ENCODE data around the gene ANKRD10.
A peak's percentile ranks its signal among the peaks of the same experiment; 100 is the strongest.

The ANKRD10 gene

GRCh38 chr13:110944968-110945927, 30.4 kb upstream of the ANKRD10 start:
- POLR2A ChIA-PET = no interaction called here
- Histone ChIP-seq H3K9me3 (ENCODE audit: control insufficient read depth, insufficient read depth, low read depth, low read length) (no peaks in the 10 kb centered on the region), H3K36me3 (ENCODE audit: control insufficient read depth in 2 of 2, insufficient read depth in 1 of 2, low read length in 2 of 2) (no peaks in the 10 kb centered on the region), H3K4me3 (ENCODE audit: low read depth, low read length) (no peak overlapping the region), H3K4me1 (ENCODE audit: control insufficient read depth, insufficient read depth, low read length) (no peaks in the 10 kb centered on the region), H3K27ac (ENCODE audit: extremely low read depth, low read depth, low read length) (no peak overlapping the region)
- CTCF ChIA-PET = interaction anchor here (0.6 to 2.2 kb wide), 8 partner anchors 42 to 528 kb away, joined by 3 to 11 read pairs (median 4); no protein-coding TSS in a partner anchor
- TF ChIP-seq GLI4 (tag by site-specific recombination; IDR thresholded peaks at IDR 0.05) (no peak), ZNF837 (tag by site-specific recombination; IDR thresholded peaks at IDR 0.05) (no peak), ZNF521 (tag by site-specific recombination; IDR thresholded peaks at IDR 0.05) (no peak)
- TF ChIP-seq, protein P1, sequence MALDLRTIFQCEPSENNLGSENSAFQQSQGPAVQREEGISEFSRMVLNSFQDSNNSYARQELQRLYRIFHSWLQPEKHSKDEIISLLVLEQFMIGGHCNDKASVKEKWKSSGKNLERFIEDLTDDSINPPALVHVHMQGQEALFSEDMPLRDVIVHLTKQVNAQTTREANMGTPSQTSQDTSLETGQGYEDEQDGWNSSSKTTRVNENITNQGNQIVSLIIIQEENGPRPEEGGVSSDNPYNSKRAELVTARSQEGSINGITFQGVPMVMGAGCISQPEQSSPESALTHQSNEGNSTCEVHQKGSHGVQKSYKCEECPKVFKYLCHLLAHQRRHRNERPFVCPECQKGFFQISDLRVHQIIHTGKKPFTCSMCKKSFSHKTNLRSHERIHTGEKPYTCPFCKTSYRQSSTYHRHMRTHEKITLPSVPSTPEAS (tag by site-specific recombination; IDR thresholded peaks at IDR 0.05) = peak; percentile 88

GRCh38 chr13:110944121-110944967, 29.5 kb upstream of the ANKRD10 start:
- ChIA-PET POLR2A (no interaction called here), CTCF (interaction anchor here (0.6 to 2.2 kb wide), 10 partner anchors 42 to 529 kb away, joined by 3 to 11 read pairs (median 3); no protein-coding TSS in a partner anchor)

DNA sequence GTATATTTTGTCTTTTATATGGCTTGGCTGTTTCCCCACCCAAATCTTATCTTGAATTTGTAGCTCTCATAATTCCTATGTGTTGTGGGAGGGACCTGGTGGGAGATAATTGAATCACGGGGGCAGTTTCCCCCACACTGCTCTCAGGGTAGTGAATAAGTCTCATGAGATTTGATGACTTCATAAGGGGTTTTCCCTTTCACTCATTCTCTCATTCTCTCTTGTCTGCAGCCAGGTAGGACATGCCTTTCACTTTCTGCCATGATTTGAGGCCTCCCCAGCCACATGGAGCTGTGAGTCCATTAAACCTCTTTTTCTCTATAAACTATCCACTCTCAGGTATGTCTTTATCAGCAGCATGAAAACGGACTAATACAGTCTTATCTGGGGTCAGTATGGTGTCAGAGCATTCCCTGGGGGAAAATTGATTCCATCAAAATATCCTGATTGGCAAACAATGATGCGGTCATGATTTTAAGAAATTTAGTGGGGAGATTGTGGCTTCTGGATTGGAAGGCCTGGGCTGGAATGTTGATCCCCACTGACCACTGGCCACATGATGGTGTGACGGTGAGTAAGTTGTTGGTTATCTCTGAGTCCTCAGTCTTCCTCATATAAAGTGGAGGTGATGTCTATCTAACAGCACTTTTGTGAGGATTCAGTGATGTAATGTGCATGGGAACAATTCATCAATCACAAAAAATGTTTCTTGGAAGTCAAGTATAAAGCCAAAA, 27.5 kb upstream of the ANKRD10 start:
- H3K4me1 ChIP-seq (ENCODE audit: control insufficient read depth, insufficient read depth, low read length) = no peaks in the 10 kb centered on the region
- no peak overlapping the region for H3K27ac ChIP-seq (ENCODE audit: extremely low read depth, low read depth, low read length)
- ChIA-PET POLR2A (no interaction called here), CTCF (no interaction called here)
- H3K4me3 ChIP-seq (ENCODE audit: low read depth, low read length) = no peak overlapping the region
- no peaks in the 10 kb centered on the region for H3K36me3 ChIP-seq (ENCODE audit: control insufficient read depth in 2 of 2, insufficient read depth in 1 of 2, low read length in 2 of 2)
- no peaks in the 10 kb centered on the region for H3K9me3 ChIP-seq (ENCODE audit: control insufficient read depth, insufficient read depth, low read depth, low read length)
- TF ChIP-seq, protein P2, sequence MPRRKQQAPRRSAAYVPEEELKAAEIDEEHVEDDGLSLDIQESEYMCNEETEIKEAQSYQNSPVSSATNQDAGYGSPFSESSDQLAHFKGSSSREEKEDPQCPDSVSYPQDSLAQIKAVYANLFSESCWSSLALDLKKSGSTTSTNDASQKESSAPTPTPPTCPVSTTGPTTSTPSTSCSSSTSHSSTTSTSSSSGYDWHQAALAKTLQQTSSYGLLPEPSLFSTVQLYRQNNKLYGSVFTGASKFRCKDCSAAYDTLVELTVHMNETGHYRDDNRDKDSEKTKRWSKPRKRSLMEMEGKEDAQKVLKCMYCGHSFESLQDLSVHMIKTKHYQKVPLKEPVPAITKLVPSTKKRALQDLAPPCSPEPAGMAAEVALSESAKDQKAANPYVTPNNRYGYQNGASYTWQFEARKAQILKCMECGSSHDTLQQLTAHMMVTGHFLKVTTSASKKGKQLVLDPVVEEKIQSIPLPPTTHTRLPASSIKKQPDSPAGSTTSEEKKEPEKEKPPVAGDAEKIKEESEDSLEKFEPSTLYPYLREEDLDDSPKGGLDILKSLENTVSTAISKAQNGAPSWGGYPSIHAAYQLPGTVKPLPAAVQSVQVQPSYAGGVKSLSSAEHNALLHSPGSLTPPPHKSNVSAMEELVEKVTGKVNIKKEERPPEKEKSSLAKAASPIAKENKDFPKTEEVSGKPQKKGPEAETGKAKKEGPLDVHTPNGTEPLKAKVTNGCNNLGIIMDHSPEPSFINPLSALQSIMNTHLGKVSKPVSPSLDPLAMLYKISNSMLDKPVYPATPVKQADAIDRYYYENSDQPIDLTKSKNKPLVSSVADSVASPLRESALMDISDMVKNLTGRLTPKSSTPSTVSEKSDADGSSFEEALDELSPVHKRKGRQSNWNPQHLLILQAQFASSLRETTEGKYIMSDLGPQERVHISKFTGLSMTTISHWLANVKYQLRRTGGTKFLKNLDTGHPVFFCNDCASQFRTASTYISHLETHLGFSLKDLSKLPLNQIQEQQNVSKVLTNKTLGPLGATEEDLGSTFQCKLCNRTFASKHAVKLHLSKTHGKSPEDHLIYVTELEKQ (tag by site-specific recombination; IDR thresholded peaks at IDR 0.05; ENCODE audit: borderline replicate concordance) = no peak
- no peak for TF ChIP-seq ZSCAN30 (tag by site-specific recombination; IDR thresholded peaks at IDR 0.05)
- TF ChIP-seq GFI1B (tag by site-specific recombination; IDR thresholded peaks at IDR 0.05) = no peak
- TF ChIP-seq ZNF658 (tag by site-specific recombination; IDR thresholded peaks at IDR 0.05) = no peak
- TF ChIP-seq, protein P3, sequence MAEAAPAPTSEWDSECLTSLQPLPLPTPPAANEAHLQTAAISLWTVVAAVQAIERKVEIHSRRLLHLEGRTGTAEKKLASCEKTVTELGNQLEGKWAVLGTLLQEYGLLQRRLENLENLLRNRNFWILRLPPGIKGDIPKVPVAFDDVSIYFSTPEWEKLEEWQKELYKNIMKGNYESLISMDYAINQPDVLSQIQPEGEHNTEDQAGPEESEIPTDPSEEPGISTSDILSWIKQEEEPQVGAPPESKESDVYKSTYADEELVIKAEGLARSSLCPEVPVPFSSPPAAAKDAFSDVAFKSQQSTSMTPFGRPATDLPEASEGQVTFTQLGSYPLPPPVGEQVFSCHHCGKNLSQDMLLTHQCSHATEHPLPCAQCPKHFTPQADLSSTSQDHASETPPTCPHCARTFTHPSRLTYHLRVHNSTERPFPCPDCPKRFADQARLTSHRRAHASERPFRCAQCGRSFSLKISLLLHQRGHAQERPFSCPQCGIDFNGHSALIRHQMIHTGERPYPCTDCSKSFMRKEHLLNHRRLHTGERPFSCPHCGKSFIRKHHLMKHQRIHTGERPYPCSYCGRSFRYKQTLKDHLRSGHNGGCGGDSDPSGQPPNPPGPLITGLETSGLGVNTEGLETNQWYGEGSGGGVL (tag by site-specific recombination; IDR thresholded peaks at IDR 0.05) = peak; percentile 65
- peak; percentile 90 for TF ChIP-seq ZFHX2 (tag by site-specific recombination; conservative IDR thresholded peaks at IDR 0.05)
- TF ChIP-seq, protein P1 (tag by site-specific recombination; IDR thresholded peaks at IDR 0.05) = no peak
- TF ChIP-seq KLF9 (tag by site-specific recombination; IDR thresholded peaks at IDR 0.05; ENCODE audit: low read depth) = no peak
- TF ChIP-seq, protein P4, sequence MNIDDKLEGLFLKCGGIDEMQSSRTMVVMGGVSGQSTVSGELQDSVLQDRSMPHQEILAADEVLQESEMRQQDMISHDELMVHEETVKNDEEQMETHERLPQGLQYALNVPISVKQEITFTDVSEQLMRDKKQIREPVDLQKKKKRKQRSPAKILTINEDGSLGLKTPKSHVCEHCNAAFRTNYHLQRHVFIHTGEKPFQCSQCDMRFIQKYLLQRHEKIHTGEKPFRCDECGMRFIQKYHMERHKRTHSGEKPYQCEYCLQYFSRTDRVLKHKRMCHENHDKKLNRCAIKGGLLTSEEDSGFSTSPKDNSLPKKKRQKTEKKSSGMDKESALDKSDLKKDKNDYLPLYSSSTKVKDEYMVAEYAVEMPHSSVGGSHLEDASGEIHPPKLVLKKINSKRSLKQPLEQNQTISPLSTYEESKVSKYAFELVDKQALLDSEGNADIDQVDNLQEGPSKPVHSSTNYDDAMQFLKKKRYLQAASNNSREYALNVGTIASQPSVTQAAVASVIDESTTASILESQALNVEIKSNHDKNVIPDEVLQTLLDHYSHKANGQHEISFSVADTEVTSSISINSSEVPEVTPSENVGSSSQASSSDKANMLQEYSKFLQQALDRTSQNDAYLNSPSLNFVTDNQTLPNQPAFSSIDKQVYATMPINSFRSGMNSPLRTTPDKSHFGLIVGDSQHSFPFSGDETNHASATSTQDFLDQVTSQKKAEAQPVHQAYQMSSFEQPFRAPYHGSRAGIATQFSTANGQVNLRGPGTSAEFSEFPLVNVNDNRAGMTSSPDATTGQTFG (tag by site-specific recombination; IDR thresholded peaks at IDR 0.05; ENCODE audit: borderline replicate concordance) = no peak
- no peak for TF ChIP-seq ZNF473 (tag by site-specific recombination; IDR thresholded peaks at IDR 0.05)
- peak; percentile 81 for TF ChIP-seq EGR2 (tag by site-specific recombination; IDR thresholded peaks at IDR 0.05; ENCODE audit: low read depth)
- TF ChIP-seq PRDM1 (tag by site-specific recombination; IDR thresholded peaks at IDR 0.05) = 0 out of 2 replicates have a peak, but pooled peaks have one; percentile 13

More at GRCh38 chr13:110944121-110944967, 29.5 kb upstream of the ANKRD10 start:
- Histone ChIP-seq H3K9me3 (ENCODE audit: control insufficient read depth, insufficient read depth, low read depth, low read length) (no peaks in the 10 kb centered on the region), H3K27ac (ENCODE audit: extremely low read depth, low read depth, low read length) (no peak overlapping the region), H3K36me3 (ENCODE audit: control insufficient read depth in 2 of 2, insufficient read depth in 1 of 2, low read length in 2 of 2) (no peaks in the 10 kb centered on the region), H3K4me3 (ENCODE audit: low read depth, low read length) (no peak overlapping the region), H3K4me1 (ENCODE audit: control insufficient read depth, insufficient read depth, low read length) (no peaks in the 10 kb centered on the region)
- TF ChIP-seq ZNF211 (tag by site-specific recombination; IDR thresholded peaks at IDR 0.05; ENCODE audit: low read depth) (no peak), ZNF600 (tag by site-specific recombination; IDR thresholded peaks at IDR 0.05) (peak; percentile 36; the same call in 1 of the 2 replicates)

Data from HEK293 (cell line).